GM23338 (cell line): ENCODE results near the gene NPDC1.

ENCODE experiments used
- CREB1 ChIP-seq: fragments of 250-450 bp; sonication (Bioruptor Pico); IDR thresholded peaks from 2 replicates; pipeline ENCODE4 v1.5.0; 2020; ENCODE audit warnings: low read depth, mild to moderate bottlenecking, moderate library complexity
- CTCF ChIP-seq, 2 experiments: fragments of 200-600 bp in 1 of 2; sonication (generic) in 1 of 2; conservative IDR thresholded peaks; 2 replicates each; pipeline versions ENCODE4 v1.5.1 to v1.6.1; 2016 to 2017; ENCODE audit warnings: antibody characterized with exemption in 2 of 2, low read depth in 2 of 2, mild to moderate bottlenecking in 2 of 2, moderate library complexity in 1 of 2
- EZH2 ChIP-seq: fragments of 200-600 bp; sonication (generic); IDR thresholded peaks from one replicate; pipeline ENCODE4 v1.8.0; 2017; ENCODE audit warnings: antibody characterized with exemption, mild to moderate bottlenecking, low read depth; ENCODE audit not compliant: unreplicated experiment
- EZH2phosphoT487 ChIP-seq: fragments of 200-600 bp; sonication (generic); IDR thresholded peaks from one replicate; pipeline ENCODE4 v1.8.1; 2018; ENCODE audit warnings: antibody characterized with exemption; ENCODE audit not compliant: unreplicated experiment
- JUNB ChIP-seq: IDR thresholded peaks from one replicate; pipeline ENCODE4 v1.6.1; 2016; ENCODE audit warnings: antibody characterized with exemption; ENCODE audit not compliant: unreplicated experiment
- POLR2AphosphoS5 ChIP-seq: IDR thresholded peaks from 2 replicates; pipeline ENCODE4 v1.6.1; 2016; ENCODE audit warnings: antibody characterized with exemption, low read depth
- REST ChIP-seq: IDR thresholded peaks from one replicate; pipeline ENCODE4 v1.6.1; 2018; ENCODE audit warnings: antibody characterized with exemption; ENCODE audit not compliant: unreplicated experiment
- ZNF114 ChIP-seq: fragments of 250-450 bp; sonication (Bioruptor Pico); IDR thresholded peaks from 2 replicates; pipeline ENCODE4 v1.5.0; 2020; ENCODE audit warnings: mild to moderate bottlenecking, moderate library complexity

- no peak for TF ChIP-seq CTCF (conservative IDR thresholded peaks at IDR 0.05; ENCODE audit: low read depth in 2 of 2)
- TF ChIP-seq POLR2AphosphoS5: no peak
- no peak for TF ChIP-seq EZH2
- no peak for TF ChIP-seq JUNB
- no peak for TF ChIP-seq REST
- TF ChIP-seq EZH2phosphoT487: no peak
- no peak for TF ChIP-seq ZNF114
- TF ChIP-seq CREB1 (CRISPR knock-in tag): no peak
Measured at GRCh38 chr9:137027369-137028262, 18.4 kb downstream of the NPDC1 start, which contains the start of gene ABCA2.
